HK-2 (cell line): ENCODE results near the gene SOHLH1.

Experiments
- DNase-seq: peaks from one replicate; pipeline ENCODE4 v3.0.0-alpha.2; 2018; ENCODE audit not compliant: unreplicated experiment

Gene SOHLH1

DNA sequence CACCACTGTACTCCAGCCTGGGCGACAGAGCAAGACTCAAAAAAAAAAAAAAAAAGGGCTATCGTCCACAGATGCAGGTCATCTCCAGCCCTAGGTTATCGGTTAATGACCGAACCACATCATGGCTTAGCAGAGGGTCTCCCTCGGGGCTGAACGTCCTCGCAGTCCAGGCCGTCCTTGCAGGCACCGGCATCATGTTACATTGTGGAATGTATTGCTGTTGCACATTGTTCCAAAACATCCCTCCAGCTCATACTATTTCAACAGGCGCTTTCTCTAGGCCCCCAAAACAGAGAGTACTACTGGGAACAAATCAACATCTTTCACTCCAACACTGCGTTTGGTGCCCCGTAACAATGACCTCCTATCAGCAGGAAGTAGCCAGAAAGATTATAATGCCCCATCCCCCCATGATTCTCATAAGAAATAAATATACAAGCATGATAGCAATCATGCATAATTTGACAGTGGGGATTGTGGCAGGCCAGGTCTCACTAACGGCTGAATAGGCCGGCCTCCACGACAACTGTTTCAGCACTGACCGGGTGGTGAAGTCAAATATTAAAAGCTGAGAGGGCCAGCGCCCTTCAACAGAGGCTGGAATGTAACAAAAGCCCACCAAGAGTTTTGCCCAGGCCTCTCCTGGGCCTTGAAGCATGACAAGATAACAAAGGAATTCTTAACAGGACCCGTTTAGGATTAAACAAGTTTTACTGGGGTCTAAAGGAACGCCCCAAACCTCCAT, 37.3 kb downstream of the SOHLH1 start:
- DNase-seq: no peak

DNA sequence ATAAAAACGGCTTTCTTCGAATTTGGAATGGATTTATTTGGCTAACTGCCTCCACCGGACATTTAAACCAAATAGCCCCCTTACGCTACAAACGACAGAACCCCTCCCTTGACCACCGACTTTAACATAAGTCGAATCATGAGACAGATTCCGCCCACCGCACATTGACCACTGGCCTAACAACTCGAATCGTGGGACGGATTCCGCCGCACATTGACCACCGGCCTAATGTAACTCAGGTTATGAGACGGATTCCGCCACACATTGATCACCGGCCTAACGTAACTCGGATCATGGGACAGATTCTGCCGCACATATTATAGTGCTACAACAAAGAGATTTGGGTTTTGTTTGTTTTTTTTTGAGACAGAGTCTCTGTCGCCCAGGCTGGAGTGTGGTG, 38.9 kb downstream of the SOHLH1 start:
- no peak for DNase-seq

DNA sequence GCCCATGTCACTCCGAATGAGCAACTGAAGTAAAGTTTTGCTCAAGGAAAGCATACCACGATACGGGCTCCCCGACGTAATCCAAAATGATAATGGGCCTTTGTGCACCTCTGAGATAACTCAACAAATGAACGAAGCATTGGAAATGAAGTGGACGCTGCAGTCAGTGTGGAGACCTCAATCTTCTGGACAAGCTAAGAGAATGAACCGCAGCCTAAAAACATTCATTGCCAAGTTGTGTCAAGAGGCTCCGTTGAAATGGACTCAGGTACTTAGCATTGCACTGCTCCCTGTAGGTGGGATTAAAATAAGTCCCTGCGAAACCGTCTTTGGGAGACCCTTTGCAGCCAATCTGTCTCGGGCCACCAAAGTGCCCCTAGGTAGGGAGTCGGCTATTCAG, 40.0 kb downstream of the SOHLH1 start:
- no peak for DNase-seq

DNA sequence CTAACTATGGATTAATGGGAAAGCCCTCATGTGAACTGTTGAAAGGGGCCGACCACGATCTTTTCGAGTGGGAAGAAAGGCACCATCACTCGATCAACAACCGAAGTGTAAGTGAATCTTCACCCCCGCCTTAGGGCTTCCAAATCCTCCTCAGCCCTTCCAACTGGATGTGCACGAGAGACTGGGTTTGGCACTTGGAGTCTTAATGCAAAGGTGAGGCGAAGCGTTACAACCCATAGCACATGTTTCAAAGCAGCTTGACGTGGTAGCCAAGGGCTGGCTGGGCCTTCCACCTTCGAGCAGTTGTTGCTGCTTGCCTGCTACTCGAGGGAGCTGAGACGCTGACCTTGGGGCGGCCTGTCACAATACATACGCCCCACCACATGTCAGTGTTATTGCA, 41.9 kb downstream of the SOHLH1 start:
- no peak for DNase-seq

DNA sequence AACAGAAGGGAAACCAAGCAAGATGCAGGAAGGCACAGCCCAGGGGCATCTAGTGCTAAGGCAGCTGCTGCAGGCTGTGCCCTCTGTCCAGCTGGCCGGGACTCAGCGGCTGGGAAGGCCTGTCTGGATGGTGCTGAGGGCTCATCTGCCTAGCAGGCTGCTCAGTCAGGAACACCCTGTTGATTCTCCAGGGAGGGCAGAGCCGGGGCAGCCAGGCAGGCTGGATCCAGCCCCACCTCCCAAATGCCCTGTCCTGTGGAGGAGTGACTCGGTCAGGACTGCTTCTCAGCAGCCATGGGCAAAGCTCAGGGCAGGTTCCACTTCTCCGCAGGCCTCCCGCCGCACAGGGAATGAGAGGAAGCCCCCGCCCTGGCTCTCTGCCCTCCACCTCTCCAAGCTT, 44.0 kb downstream of the SOHLH1 start:
- DNase-seq: no peak

DNA sequence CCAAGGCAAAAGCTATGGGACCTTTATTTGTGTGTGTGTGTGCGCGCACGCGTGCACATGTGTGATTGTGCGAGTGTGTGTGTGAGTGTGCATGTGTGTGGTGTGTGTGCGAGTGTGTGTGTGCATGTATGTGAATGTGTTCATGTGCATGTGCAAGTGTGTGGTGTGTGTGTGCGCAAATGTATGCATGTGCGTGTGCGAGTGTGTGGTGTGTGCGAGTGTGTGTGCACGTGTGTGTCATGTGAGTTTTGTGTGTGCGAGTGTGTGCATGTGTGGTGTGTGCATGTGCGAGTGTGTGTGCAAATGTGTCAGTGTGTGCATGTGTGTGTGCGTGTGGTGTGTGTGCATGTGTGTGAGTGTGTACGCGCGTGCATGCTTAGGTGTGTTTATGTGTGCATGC, 48.9 kb downstream of the SOHLH1 start:
- DNase-seq: no peak

DNA sequence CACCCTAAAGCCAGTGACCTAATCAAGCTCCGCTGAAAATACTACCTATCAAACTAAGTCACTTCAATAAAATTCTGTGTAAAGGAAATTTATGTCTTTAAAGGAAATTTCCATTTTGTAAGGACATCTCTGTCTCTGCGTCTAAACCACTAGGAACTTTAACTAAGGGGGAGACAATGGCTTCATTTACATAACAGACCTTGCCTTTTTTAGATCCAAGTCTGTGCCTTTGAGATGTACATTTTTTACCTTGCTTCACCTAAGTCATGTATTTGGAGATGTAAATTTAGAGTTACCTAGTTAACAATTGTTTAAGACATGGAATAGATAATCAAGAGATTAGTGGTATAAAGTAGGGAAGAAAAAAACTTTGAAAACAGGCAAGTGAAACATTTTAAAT, 49.8 kb downstream of the SOHLH1 start:
- no peak for DNase-seq

DNA sequence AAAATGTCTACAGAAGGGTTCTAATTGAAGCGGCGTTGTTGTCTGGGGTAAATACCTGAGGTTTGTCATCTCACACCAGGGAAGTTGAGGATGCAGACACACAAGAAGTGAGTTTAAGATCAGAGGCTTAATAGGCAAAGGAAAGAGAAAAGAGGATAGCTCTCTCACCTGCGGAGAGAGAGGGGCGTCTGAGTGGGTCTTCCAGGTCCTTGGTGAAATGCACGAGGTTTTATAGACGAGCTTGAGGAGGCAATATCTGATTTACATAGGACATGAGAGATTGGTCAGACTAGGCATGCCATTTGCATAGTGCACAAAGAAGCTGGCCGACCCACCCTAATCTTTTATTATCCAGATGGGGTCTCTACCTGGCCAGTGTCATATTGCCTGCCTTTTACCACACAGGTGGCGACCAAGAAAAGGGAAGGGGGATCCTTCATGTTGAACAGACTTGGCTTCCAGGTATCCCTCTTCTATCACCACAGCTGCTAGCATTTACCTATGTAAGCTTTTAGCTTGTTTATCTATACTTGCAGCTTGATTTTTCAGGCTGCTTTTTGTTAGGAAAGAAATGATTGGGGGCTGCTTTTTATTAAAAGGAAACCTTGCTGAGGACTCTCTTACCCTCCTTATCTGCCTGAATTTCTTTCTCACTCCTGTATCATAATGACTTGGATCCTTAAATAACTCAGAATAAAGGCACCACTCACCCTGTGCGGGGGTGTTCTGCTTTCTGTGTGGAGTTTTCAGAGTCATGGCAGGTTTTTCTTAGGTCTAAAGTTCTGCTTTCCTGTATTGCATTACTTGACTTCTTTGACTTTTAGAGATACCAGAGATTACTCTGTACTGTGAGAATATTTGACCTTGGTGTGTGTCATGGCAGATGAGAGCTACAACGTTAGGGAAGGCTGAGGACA, 50.5 kb downstream of the SOHLH1 start:
- no peak for DNase-seq

DNA sequence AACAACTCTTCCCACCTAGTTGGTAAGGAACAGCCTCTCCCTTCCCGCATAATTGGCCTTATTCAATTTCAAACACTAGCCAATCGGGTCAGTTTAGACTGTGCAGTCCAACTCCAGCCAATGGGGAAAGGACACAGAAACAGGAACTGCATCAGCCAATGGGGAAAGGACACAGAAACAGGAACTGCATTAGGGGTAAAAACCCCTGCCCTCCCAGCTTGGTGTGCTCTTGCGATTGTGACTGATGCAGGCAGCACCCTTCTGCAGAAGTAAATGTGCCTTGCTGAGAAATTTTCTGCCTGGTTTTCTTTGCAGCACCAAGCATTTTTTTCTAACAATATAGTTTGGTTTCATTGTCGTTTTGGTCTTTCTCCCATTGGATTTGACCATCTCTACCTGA, 51.4 kb downstream of the SOHLH1 start:
- no peak for DNase-seq

DNA sequence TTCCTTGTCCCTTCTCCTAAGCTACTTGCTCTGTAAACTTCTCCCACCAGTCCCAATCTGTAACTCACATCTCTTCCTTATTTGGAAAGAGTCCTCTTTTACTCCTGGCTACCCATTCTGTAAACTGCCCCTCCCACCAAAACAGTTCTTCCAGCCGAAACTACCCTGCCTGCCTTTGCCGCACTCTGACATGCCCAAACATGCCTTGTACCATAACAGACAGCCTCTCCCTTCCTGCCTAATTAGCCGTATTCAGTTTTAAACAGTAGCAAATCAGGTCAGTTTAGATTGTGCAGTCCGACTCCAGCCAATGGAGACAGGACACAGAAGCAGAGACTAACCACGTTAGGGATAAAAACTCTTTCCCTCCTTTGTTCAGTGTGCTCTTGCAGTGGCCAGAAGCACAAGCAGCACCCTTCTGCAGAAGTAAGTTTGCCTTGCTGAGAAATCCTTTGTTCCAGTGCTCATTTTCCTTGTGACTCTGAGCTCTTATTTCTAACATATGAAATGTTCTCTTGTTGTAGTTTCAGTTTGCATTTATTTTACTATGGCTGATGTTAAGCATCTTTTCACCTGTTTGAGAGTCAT, 54.6 kb downstream of the SOHLH1 start:
- no peak for DNase-seq
